Measurements from ENCODE around the gene RARRES1.

- TF ChIP-seq, protein P1, sequence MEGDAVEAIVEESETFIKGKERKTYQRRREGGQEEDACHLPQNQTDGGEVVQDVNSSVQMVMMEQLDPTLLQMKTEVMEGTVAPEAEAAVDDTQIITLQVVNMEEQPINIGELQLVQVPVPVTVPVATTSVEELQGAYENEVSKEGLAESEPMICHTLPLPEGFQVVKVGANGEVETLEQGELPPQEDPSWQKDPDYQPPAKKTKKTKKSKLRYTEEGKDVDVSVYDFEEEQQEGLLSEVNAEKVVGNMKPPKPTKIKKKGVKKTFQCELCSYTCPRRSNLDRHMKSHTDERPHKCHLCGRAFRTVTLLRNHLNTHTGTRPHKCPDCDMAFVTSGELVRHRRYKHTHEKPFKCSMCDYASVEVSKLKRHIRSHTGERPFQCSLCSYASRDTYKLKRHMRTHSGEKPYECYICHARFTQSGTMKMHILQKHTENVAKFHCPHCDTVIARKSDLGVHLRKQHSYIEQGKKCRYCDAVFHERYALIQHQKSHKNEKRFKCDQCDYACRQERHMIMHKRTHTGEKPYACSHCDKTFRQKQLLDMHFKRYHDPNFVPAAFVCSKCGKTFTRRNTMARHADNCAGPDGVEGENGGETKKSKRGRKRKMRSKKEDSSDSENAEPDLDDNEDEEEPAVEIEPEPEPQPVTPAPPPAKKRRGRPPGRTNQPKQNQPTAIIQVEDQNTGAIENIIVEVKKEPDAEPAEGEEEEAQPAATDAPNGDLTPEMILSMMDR (IDR thresholded peaks at IDR 0.05), result no peak
- no peak for TF ChIP-seq EP300 (IDR thresholded peaks at IDR 0.05)
Observed at GRCh38 chr3:158651192-158651591, 81.1 kb downstream of the RARRES1 start.

All from sigmoid colon (tissue), 4 donors.